ENCODE data around the gene RNF212. TPM values are rescaled to one million over a fixed set of nuclear protein-coding genes. Genes with fewer than 3 reads are reported as not detected.
"Not testable (repeated sequence)": the region's sequence is repeated elsewhere in the genome, so short reads cannot be mapped to it uniquely, and the experiment has no call there.

RNF212 gene, protein sequence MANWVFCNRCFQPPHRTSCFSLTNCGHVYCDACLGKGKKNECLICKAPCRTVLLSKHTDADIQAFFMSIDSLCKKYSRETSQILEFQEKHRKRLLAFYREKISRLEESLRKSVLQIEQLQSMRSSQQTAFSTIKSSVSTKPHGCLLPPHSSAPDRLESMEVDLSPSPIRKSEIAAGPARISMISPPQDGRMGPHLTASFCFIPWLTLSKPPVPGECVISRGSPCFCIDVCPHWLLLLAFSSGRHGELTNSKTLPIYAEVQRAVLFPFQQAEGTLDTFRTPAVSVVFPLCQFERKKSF
- polyA plus RNA-seq (ENCODE audit: insufficient read length in 4 of 4): 10 to 100 TPM; 10.8 to 16.8 (median 13.0) TPM

DNA sequence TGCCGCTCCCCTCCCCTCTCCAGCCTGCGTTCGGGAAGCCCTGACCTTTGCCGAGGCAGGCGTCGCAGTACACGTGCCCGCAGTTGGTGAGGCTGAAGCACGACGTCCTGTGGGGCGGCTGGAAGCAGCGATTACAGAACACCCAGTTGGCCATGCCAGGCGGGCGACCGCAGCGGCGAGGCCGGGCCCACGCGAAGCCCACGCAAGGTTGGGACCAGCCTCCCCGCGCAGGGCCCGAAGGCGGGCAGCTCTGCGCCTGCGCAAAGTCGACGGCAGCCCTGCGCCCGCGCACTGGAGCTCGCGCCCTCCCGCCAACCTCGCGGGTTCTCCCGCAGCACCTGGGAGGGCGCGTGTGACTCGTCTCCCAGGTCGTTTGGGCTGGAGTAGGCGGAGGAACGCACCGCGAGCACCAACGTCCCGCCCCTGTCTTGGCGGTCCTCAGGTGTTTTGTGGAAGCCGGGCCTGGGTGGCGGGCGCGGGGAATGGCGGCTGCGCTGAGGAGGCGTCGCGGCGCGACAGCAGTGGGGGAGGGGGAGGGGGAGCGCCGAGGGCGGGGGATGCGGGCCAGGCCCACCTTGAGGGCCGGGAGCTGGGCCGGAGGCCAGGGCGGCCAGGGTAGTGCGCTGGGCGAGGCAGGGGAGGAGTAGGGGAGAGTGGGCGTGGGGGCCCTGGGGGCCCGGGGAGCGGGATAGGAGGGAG, at the start of gene RNF212:
Gene RNF212, minus strand, starts transcription at position 254 of the 699 bp plus-strand sequence. Its CDS starts 100 bp downstream, at position 154.
- no peak for DNase-seq (ENCODE audit: low read depth in 4 of 4, low spot score in 3 of 4)

DNA sequence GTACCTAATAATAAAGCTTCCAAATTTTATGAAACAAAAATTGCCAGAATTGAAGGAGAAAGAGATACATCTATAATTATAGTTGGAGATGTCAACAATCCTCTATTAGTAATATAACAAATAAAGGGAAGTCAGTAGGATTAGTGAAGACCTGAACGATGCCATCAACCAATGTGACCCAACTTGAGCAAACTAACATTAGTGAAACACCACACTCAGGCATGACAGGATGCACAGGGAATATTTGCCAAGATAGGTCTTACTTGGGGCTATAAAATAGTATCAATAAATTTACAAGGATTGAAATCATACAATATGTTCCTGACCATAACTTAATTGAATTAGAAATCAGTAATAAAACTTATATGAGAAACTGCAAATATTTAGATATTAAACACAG, 47.0 kb upstream of the RNF212 start:
- DNase-seq (ENCODE audit: low read depth in 4 of 4, low spot score in 3 of 4): no peak

DNA sequence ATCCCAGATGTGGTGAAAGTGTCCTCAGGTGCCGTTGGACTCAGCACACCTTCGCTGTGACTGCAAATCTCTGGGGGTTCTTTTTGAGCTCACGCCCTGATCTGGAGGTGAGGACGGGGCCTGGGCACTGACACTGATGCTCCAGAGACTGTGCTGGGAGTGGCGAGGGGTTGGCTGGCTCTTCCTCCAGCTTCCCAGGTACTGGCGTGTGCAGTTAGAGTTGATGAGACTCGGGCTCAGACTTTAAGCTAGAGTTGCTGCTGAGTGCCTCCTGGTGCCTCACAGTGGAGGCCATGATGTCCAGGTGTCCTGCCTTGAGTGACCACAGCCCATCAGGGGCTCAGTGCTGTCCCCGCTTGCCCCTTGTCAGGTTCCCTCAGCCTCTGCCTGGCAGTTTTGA, 42.7 kb upstream of the RNF212 start:
- DNase-seq (ENCODE audit: low read depth in 4 of 4, low spot score in 3 of 4): no peak

DNA sequence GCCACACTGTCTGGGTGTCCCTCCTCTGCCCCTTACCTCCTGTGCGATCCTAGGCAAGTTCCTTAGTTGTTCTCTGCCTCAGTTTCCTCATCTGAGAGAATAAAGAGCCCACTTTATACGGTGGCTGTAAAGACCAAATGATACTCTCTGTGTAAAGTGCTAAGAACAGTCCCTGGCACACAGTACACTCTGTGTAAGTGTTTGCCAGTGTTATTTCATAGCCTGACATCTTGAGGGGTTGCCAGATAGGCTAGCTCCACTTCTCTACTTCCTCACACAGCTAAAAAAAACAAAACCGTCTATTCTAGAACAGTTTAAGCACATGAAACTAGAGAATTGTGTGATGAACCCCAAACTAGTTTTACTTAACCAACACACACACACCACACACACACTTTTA, 42.0 kb upstream of the RNF212 start:
- no peak for DNase-seq (ENCODE audit: low read depth in 4 of 4, low spot score in 3 of 4)

GRCh38 chr4:1154523-1155182, 41.3 kb upstream of the RNF212 start:
- no peak for DNase-seq (ENCODE audit: low read depth in 4 of 4, low spot score in 3 of 4)

DNA sequence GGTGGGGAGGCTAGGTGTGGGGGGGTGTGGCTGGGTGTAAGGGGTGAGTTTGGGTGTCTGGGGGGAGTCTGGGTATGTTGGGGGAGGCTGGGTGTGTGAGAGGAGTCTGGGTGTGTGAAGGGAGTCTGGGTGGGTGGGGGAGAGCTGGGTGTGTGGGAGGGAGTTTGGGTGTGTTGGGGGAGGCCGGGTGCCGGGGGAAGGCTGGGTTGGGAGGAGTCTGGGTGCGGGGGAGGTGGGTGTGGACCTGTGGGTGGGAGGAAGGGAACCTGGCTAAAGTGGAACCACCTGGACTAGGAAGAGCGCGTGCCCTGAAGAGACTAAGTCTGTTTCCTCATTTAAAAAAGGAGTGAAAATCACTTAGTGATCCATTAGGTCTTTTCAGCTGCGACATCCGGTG, 40.8 kb upstream of the RNF212 start:
- DNase-seq (ENCODE audit: low read depth in 4 of 4, low spot score in 3 of 4): no peak

GRCh38 chr4:1153567-1154090, 40.3 kb upstream of the RNF212 start:
- no peak for DNase-seq (ENCODE audit: low read depth in 4 of 4, low spot score in 3 of 4)

- DNase-seq (ENCODE audit: low read depth in 4 of 4, low spot score in 3 of 4): no peak
Measured at GRCh38 chr4:1152290-1152689, 38.9 kb upstream of the RNF212 start.

- no peak for DNase-seq (ENCODE audit: low read depth in 4 of 4, low spot score in 3 of 4)
Measured at GRCh38 chr4:1151541-1151940, 38.2 kb upstream of the RNF212 start.

DNA sequence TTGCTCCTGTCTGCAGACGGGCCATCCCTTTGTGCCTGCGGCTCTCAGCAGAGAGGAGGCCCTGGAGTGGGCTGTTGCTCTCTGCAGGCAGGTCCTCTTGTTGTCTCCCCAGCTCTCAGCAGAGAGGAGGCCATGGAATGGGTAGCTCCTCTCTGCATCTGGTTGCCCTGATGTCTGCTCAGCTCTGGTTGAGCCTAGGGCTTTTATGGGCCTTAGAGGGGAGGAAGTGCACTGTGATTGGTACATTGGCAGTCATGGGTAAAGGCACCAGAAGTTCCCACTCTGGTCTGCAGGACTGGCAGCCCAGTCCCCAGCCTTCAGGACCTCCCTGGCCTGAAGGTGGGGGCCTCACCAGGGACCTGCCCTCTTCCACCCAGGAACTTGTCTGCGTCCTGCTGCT, 37.5 kb upstream of the RNF212 start:
- DNase-seq (ENCODE audit: low read depth in 4 of 4, low spot score in 3 of 4): no peak

GRCh38 chr4:1139860-1140259, 26.5 kb upstream of the RNF212 start:
- no peak for DNase-seq (ENCODE audit: low read depth in 4 of 4, low spot score in 3 of 4)

- DNase-seq (ENCODE audit: low read depth in 4 of 4, low spot score in 3 of 4): no peak
Measured at GRCh38 chr4:1137850-1138249, 24.5 kb upstream of the RNF212 start.

GRCh38 chr4:1137063-1137776, 23.9 kb upstream of the RNF212 start:
- no peak for DNase-seq (ENCODE audit: low read depth in 4 of 4, low spot score in 3 of 4)

- no peak for DNase-seq (ENCODE audit: low read depth in 4 of 4, low spot score in 3 of 4)
Measured at GRCh38 chr4:1136048-1136447, 22.7 kb upstream of the RNF212 start.

- DNase-seq (ENCODE audit: low read depth in 4 of 4, low spot score in 3 of 4): no peak
Measured at GRCh38 chr4:1133033-1133432, 19.7 kb upstream of the RNF212 start.

DNA sequence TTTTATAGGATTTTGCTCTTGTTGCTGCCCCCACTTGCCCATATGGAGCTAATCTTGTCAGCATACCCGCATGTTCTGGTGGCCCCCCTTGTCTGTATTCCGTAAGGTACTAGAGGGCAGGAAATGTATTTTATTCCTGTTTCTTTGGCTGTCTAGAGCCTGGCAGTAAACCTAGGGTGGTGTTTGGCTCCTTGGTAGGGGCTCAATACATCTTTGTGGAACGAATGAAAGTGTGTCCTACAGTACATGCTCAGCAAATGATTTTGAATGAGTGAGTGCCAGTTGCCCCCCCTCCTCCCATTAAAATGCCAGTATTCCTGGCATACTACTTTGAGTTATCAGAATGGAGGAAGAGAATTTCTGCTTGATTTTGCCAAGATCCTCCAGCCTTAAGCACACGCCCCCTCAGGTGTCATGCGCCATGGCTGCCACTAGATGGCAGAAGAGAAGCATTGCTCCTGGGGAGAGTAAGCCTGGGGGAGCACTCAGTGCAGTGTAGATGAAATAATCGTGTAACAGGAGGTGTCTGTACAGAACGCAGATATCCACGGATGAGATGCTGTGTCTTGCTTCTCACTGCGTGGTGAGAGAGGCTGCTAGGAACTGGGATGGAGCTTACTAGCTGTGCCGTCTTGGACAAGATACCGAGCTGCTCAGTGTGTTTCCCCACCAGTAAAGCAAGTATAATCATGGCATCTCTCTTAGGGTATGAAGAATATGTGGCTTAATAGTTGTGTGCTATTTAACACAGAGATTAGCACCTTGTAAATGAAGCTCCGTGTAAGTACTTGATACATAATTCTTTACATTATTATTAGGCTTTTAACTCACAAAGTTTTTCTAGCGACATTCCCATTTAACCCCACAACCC, 17.2 kb upstream of the RNF212 start:
- DNase-seq (ENCODE audit: low read depth in 4 of 4, low spot score in 3 of 4): peak; percentile 56 to 68 (median 62)

GRCh38 chr4:1126506-1126905, 13.1 kb upstream of the RNF212 start:
- no peak for DNase-seq (ENCODE audit: low read depth in 4 of 4, low spot score in 3 of 4)

- DNase-seq (ENCODE audit: low read depth in 4 of 4, low spot score in 3 of 4): not testable (repeated sequence)
Measured at GRCh38 chr4:1125466-1125865, 12.1 kb upstream of the RNF212 start.

- no peak for DNase-seq (ENCODE audit: low read depth in 4 of 4, low spot score in 3 of 4)
Measured at GRCh38 chr4:1124818-1125217, 11.5 kb upstream of the RNF212 start.

DNA sequence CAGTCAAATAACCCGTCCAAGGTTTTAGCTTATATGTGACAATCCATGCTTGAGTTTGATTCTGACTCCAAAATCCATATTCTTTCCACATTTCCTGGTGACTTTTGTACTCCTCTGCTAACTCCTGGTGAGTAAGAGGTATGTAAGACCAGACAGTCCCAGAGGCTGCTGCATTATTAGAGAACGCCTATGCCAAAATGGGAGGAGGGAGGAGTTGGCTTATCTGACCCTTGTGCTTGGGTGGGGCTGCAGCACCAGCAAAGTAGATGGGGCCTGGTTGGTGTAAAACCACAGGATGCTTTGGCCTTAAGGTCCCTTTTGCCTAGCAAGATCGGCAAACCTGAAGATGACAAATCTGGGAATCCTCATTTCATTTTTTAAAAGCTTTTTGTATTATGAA, 9.1 kb upstream of the RNF212 start:
- no peak for DNase-seq (ENCODE audit: low read depth in 4 of 4, low spot score in 3 of 4)
